BJ (cell line): Measurements from ENCODE around the gene SHCBP1. TPM values are rescaled to one million over a fixed set of nuclear protein-coding genes. Genes with fewer than 3 reads are reported as not detected.
"Not testable (repeated sequence)": the region's sequence is repeated elsewhere in the genome, so short reads cannot be mapped to it uniquely, and the experiment has no call there.

Source experiments
- CTCF ChIA-PET: fragments of 350-600 bp; formaldehyde crosslinking; extraction: SDS; loops from one replicate; lab custom pipeline; 2021; ENCODE audit warnings: antibody characterized with exemption, inconsistent platforms; lab: Yijun Ruan, JAX
- POLR2A ChIA-PET: fragments of 300-600 bp; sonication (Branson Sonifier 250); formaldehyde crosslinking; extraction: SDS; loops from one replicate; lab custom pipeline; 2021; ENCODE audit warnings: antibody characterized with exemption; lab: Charles Lee
- DNase-seq: peaks from one replicate; pipeline ENCODE4 v3.0.0-alpha.2; 2011; ENCODE audit warnings: low read depth
- H3K27me3 ChIP-seq: 2 replicates; pipeline ENCODE4 v1.6.0; 2011; ENCODE audit warnings: low read length; ENCODE audit not compliant: control insufficient read depth, insufficient read depth
- H3K36me3 ChIP-seq: 2 replicates; pipeline ENCODE4 v1.5.1; 2011; ENCODE audit warnings: low read length; ENCODE audit not compliant: control insufficient read depth, insufficient read depth
- H3K4me3 ChIP-seq: 2 replicates; pipeline ENCODE4 v1.5.1; 2011; ENCODE audit warnings: low read depth, mild to moderate bottlenecking, control low read depth, low read length
- CTCF ChIP-seq: IDR thresholded peaks from 2 replicates; pipeline ENCODE4 v1.5.1; 2011; ENCODE audit warnings: low read depth, mild to moderate bottlenecking, control low read depth, inconsistent platforms, low read length, moderate library complexity; ENCODE audit not compliant: insufficient read depth
- polyA plus RNA-seq: library from polyadenylated mRNA; depleted of rRNA; stranded (reverse); fragments of >200 nt; gene quantifications from 2 replicates; pipeline ENCODE4 v1.2.3, GENCODE V29; 2011; rRNA removed
- small RNA-seq: library from RNA; depleted of rRNA; stranded (forward); fragments of <200 nt; gene quantifications from one replicate; pipeline ENCODE3, GENCODE V24; 2012; ENCODE audit warnings: low replicate concordance, low read depth; ENCODE audit not compliant: insufficient read length

Gene SHCBP1
- polyA plus RNA-seq, 1 experiment = 18.8 TPM

- peak; percentile 3 for DNase-seq
- POLR2A ChIA-PET = no interaction called here
- Histone ChIP-seq H3K4me3 (no peak overlapping the region), H3K36me3 (no peaks in the 10 kb centered on the region; the same call in 1 of the 2 replicates), H3K27me3 (no peaks in the 10 kb centered on the region)
- no peak for TF ChIP-seq CTCF
- CTCF ChIA-PET = interaction anchor here (0.8 to 11.6 kb wide), 6 partner anchors 7 to 51 kb away, joined by 3 to 156 read pairs (median 13); no protein-coding TSS in a partner anchor
These were observed 65.2 kb downstream of the SHCBP1 start for GRCh38 chr16:46555951-46556350.

GRCh38 chr16:46554435-46554834 is 66.7 kb downstream of the SHCBP1 start:
- ChIA-PET POLR2A (interaction anchor here (0.6 kb wide), 1 partner anchor 52 kb away, joined by 3 read pairs; no protein-coding TSS in a partner anchor), CTCF (interaction anchor here (0.6 to 11.6 kb wide), 16 partner anchors 9 to 192 kb away, joined by 3 to 156 read pairs (median 7); no protein-coding TSS in a partner anchor)
- peak; percentile 91 for TF ChIP-seq CTCF
- H3K27me3 ChIP-seq, DNase-seq, H3K4me3 ChIP-seq, H3K36me3 ChIP-seq: not testable (repeated sequence)

- CTCF ChIA-PET = interaction anchor here (1.3 to 11.6 kb wide), 2 partner anchors 12 to 57 kb away, joined by 4 to 156 read pairs; no protein-coding TSS in a partner anchor
- no peaks in the 10 kb centered on the region for H3K27me3 ChIP-seq
- DNase-seq = no peak
- no peaks in the 10 kb centered on the region for H3K36me3 ChIP-seq
- H3K4me3 ChIP-seq = no peak overlapping the region
- TF ChIP-seq CTCF = no peak
- POLR2A ChIA-PET = no interaction called here
These were observed 71.7 kb downstream of the SHCBP1 start for GRCh38 chr16:46549477-46549876.

Small RNAs within 50 kb of the gene (small RNA-seq; reads per million reads assigned to genes)
- gene RNU6-845P = not detected

Other genes with a start within 250 kb of the SHCBP1 start
- 26.4 and 49.6 TPM in 2 replicates for gene VPS35, start 67.8 kb upstream of the SHCBP1 start, polyA plus RNA-seq
- gene ORC6, start 68.3 kb upstream of the SHCBP1 start, polyA plus RNA-seq = 8.0 and 8.9 TPM in 2 replicates
- 0.04 and 0.10 TPM in 2 replicates for gene MYLK3, start 127.0 kb upstream of the SHCBP1 start, polyA plus RNA-seq
- gene C16orf87, start 209.8 kb upstream of the SHCBP1 start, polyA plus RNA-seq = 2.1 and 5.8 TPM in 2 replicates